ENCODE results near the gene DSCAML1.
A peak's percentile ranks its signal among the peaks of the same experiment; 100 is the strongest.

DSCAML1 gene

GRCh38 chr11:117610901-117611300 lies 186.1 kb downstream of the DSCAML1 start:
- 53 to 67% methylated on average over 1 to 2 of the region's 4 CpGs for WGBS, 2 experiments (ENCODE audit: insufficient coverage in 2 of 2)
- Histone ChIP-seq H3K4me1 (ENCODE audit: control insufficient read depth, insufficient read depth, low read length, poor library complexity, severe bottlenecking) (peaks cover 27% of the 10 kb centered on the region), H3K4me3 (ENCODE audit: extremely low read depth, insufficient read depth, low read length, poor library complexity, severe bottlenecking) (no peak overlapping the region), H3K9me3 (ENCODE audit: control insufficient read depth, low read length) (no peaks in the 10 kb centered on the region), H3K36me3 (ENCODE audit: control insufficient read depth, insufficient read depth, low read length) (no peaks in the 10 kb centered on the region), H3K27ac (ENCODE audit: low read depth, low read length, severe bottlenecking) (no peak overlapping the region)

- WGBS, 2 experiments (ENCODE audit: insufficient coverage in 2 of 2), result no CpG with 5 or more reads among the region's 4 CpGs
- no peaks in the 10 kb centered on the region for H3K9me3 ChIP-seq (ENCODE audit: control insufficient read depth, low read length)
- no peaks in the 10 kb centered on the region for H3K36me3 ChIP-seq (ENCODE audit: control insufficient read depth, insufficient read depth, low read length)
- H3K4me1 ChIP-seq (ENCODE audit: control insufficient read depth, insufficient read depth, low read length, poor library complexity, severe bottlenecking), result peaks cover 27% of the 10 kb centered on the region
- H3K4me3 ChIP-seq (ENCODE audit: extremely low read depth, insufficient read depth, low read length, poor library complexity, severe bottlenecking), result no peak overlapping the region
- no peak overlapping the region for H3K27ac ChIP-seq (ENCODE audit: low read depth, low read length, severe bottlenecking)
Measured at GRCh38 chr11:117610045-117610444, 187.0 kb downstream of the DSCAML1 start.

GRCh38 chr11:117607449-117607848 lies 189.6 kb downstream of the DSCAML1 start:
- no peak overlapping the region for H3K4me3 ChIP-seq (ENCODE audit: extremely low read depth, insufficient read depth, low read length, poor library complexity, severe bottlenecking)
- H3K27ac ChIP-seq (ENCODE audit: low read depth, low read length, severe bottlenecking), result no peak overlapping the region
- no peaks in the 10 kb centered on the region for H3K36me3 ChIP-seq (ENCODE audit: control insufficient read depth, insufficient read depth, low read length)
- peaks cover 33% of the 10 kb centered on the region for H3K4me1 ChIP-seq (ENCODE audit: control insufficient read depth, insufficient read depth, low read length, poor library complexity, severe bottlenecking)
- 80% methylated on average over 5 of the region's 5 CpGs for WGBS, 2 experiments (ENCODE audit: insufficient coverage in 2 of 2)
- no peaks in the 10 kb centered on the region for H3K9me3 ChIP-seq (ENCODE audit: control insufficient read depth, low read length)

GRCh38 chr11:117606790-117607189 lies 190.2 kb downstream of the DSCAML1 start:
- H3K36me3 ChIP-seq (ENCODE audit: control insufficient read depth, insufficient read depth, low read length), result no peaks in the 10 kb centered on the region
- H3K4me1 ChIP-seq (ENCODE audit: control insufficient read depth, insufficient read depth, low read length, poor library complexity, severe bottlenecking), result peaks cover 31% of the 10 kb centered on the region
- no peak overlapping the region for H3K4me3 ChIP-seq (ENCODE audit: extremely low read depth, insufficient read depth, low read length, poor library complexity, severe bottlenecking)
- H3K9me3 ChIP-seq (ENCODE audit: control insufficient read depth, low read length), result no peaks in the 10 kb centered on the region
- H3K27ac ChIP-seq (ENCODE audit: low read depth, low read length, severe bottlenecking), result peak overlapping the region; percentile 41
- WGBS, 2 experiments (ENCODE audit: insufficient coverage in 2 of 2), result 75 to 89% methylated on average over 3 to 5 of the region's 5 CpGs

GRCh38 chr11:117606211-117606610 lies 190.8 kb downstream of the DSCAML1 start:
- 39% methylated on average over 4 of the region's 5 CpGs; no CpG with 5 or more reads in 1 of the 2 experiments for WGBS, 2 experiments (ENCODE audit: insufficient coverage in 2 of 2)
- H3K27ac ChIP-seq (ENCODE audit: low read depth, low read length, severe bottlenecking), result no peak overlapping the region
- no peak overlapping the region for H3K4me3 ChIP-seq (ENCODE audit: extremely low read depth, insufficient read depth, low read length, poor library complexity, severe bottlenecking)
- no peaks in the 10 kb centered on the region for H3K36me3 ChIP-seq (ENCODE audit: control insufficient read depth, insufficient read depth, low read length)
- no peaks in the 10 kb centered on the region for H3K9me3 ChIP-seq (ENCODE audit: control insufficient read depth, low read length)
- H3K4me1 ChIP-seq (ENCODE audit: control insufficient read depth, insufficient read depth, low read length, poor library complexity, severe bottlenecking), result peaks cover 27% of the 10 kb centered on the region

- Histone ChIP-seq H3K4me1 (ENCODE audit: control insufficient read depth, insufficient read depth, low read length, poor library complexity, severe bottlenecking) (peaks cover 19% of the 10 kb centered on the region), H3K27ac (ENCODE audit: low read depth, low read length, severe bottlenecking) (no peak overlapping the region), H3K36me3 (ENCODE audit: control insufficient read depth, insufficient read depth, low read length) (no peaks in the 10 kb centered on the region), H3K9me3 (ENCODE audit: control insufficient read depth, low read length) (no peaks in the 10 kb centered on the region), H3K4me3 (ENCODE audit: extremely low read depth, insufficient read depth, low read length, poor library complexity, severe bottlenecking) (no peak overlapping the region)
- 81 to 85% methylated on average over 5 to 8 of the region's 8 CpGs for WGBS, 2 experiments (ENCODE audit: insufficient coverage in 2 of 2)
Measured at GRCh38 chr11:117605331-117605730, 191.7 kb downstream of the DSCAML1 start.

- H3K36me3 ChIP-seq (ENCODE audit: control insufficient read depth, insufficient read depth, low read length), result no peaks in the 10 kb centered on the region
- 62 to 64% methylated on average over 14 of the region's 14 CpGs for WGBS, 2 experiments (ENCODE audit: insufficient coverage in 2 of 2)
- no peak overlapping the region for H3K4me3 ChIP-seq (ENCODE audit: extremely low read depth, insufficient read depth, low read length, poor library complexity, severe bottlenecking)
- no peaks in the 10 kb centered on the region for H3K9me3 ChIP-seq (ENCODE audit: control insufficient read depth, low read length)
- no peak overlapping the region for H3K27ac ChIP-seq (ENCODE audit: low read depth, low read length, severe bottlenecking)
- H3K4me1 ChIP-seq (ENCODE audit: control insufficient read depth, insufficient read depth, low read length, poor library complexity, severe bottlenecking), result peaks cover 12% of the 10 kb centered on the region
Measured at GRCh38 chr11:117604336-117604995, 192.6 kb downstream of the DSCAML1 start.

GRCh38 chr11:117603932-117604331 lies 193.1 kb downstream of the DSCAML1 start:
- H3K9me3 ChIP-seq (ENCODE audit: control insufficient read depth, low read length), result no peaks in the 10 kb centered on the region
- H3K36me3 ChIP-seq (ENCODE audit: control insufficient read depth, insufficient read depth, low read length), result no peaks in the 10 kb centered on the region
- H3K4me1 ChIP-seq (ENCODE audit: control insufficient read depth, insufficient read depth, low read length, poor library complexity, severe bottlenecking), result peaks cover 12% of the 10 kb centered on the region
- H3K4me3 ChIP-seq (ENCODE audit: extremely low read depth, insufficient read depth, low read length, poor library complexity, severe bottlenecking), result no peak overlapping the region
- 90 to 91% methylated on average over 3 to 5 of the region's 5 CpGs for WGBS, 2 experiments (ENCODE audit: insufficient coverage in 2 of 2)
- no peak overlapping the region for H3K27ac ChIP-seq (ENCODE audit: low read depth, low read length, severe bottlenecking)

- H3K27ac ChIP-seq (ENCODE audit: low read depth, low read length, severe bottlenecking), result no peak overlapping the region
- WGBS, 2 experiments (ENCODE audit: insufficient coverage in 2 of 2), result 80 to 89% methylated on average over 2 to 5 of the region's 9 CpGs
- no peaks in the 10 kb centered on the region for H3K9me3 ChIP-seq (ENCODE audit: control insufficient read depth, low read length)
- H3K36me3 ChIP-seq (ENCODE audit: control insufficient read depth, insufficient read depth, low read length), result no peaks in the 10 kb centered on the region
- no peak overlapping the region for H3K4me3 ChIP-seq (ENCODE audit: extremely low read depth, insufficient read depth, low read length, poor library complexity, severe bottlenecking)
- H3K4me1 ChIP-seq (ENCODE audit: control insufficient read depth, insufficient read depth, low read length, poor library complexity, severe bottlenecking), result peaks cover 6% of the 10 kb centered on the region
Measured at GRCh38 chr11:117601006-117601708, 195.9 kb downstream of the DSCAML1 start.

GRCh38 chr11:117600234-117600783 lies 196.7 kb downstream of the DSCAML1 start:
- Histone ChIP-seq H3K4me3 (ENCODE audit: extremely low read depth, insufficient read depth, low read length, poor library complexity, severe bottlenecking) (no peak overlapping the region), H3K27ac (ENCODE audit: low read depth, low read length, severe bottlenecking) (no peak overlapping the region), H3K9me3 (ENCODE audit: control insufficient read depth, low read length) (no peaks in the 10 kb centered on the region), H3K4me1 (ENCODE audit: control insufficient read depth, insufficient read depth, low read length, poor library complexity, severe bottlenecking) (peaks cover 6% of the 10 kb centered on the region), H3K36me3 (ENCODE audit: control insufficient read depth, insufficient read depth, low read length) (no peaks in the 10 kb centered on the region)
- WGBS, 2 experiments (ENCODE audit: insufficient coverage in 2 of 2), result 40 to 49% methylated on average over 6 of the region's 10 CpGs

GRCh38 chr11:117597071-117597470 lies 199.9 kb downstream of the DSCAML1 start:
- Histone ChIP-seq H3K4me1 (ENCODE audit: control insufficient read depth, insufficient read depth, low read length, poor library complexity, severe bottlenecking) (no peaks in the 10 kb centered on the region), H3K36me3 (ENCODE audit: control insufficient read depth, insufficient read depth, low read length) (no peaks in the 10 kb centered on the region), H3K27ac (ENCODE audit: low read depth, low read length, severe bottlenecking) (no peak overlapping the region), H3K4me3 (ENCODE audit: extremely low read depth, insufficient read depth, low read length, poor library complexity, severe bottlenecking) (no peak overlapping the region), H3K9me3 (ENCODE audit: control insufficient read depth, low read length) (no peaks in the 10 kb centered on the region)
- WGBS, 2 experiments (ENCODE audit: insufficient coverage in 2 of 2), result 35 to 41% methylated on average over 3 to 5 of the region's 7 CpGs
